ENCODE data around the gene ZNF281.

DNA sequence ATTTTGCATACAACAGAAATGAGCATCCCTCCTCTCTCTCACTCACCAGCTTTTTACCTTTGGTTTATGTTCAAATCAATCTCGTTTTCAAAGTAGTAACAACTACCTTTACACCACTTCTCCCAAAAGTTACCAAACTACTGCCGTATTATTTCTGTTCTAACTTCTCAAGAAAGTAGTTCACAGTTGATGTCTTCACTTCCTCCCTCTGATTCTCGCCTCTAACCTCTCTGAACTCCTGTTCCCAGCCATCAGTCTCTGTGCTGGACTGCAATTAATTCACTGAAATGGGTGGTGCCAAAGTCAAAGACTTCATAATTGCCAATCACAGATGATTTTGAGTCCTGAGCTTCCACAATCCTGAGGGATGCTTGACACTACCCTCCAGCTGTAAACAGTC, 54.0 kb downstream of the ZNF281 start:
- TF ChIP-seq CTCF (IDR thresholded peaks at IDR 0.05; ENCODE audit: low read depth, low read length) (no peak), EZH2phosphoT487 (IDR thresholded peaks at IDR 0.05; ENCODE audit: low read depth) (no peak)
